Activated CD4-positive, alpha-beta T cell treated with anti-CD3 and anti-CD28 coated beads, Interleukin-2, Interleukin-4, amounts not matched to agents 100 ng/mL and 50 ng/mL, durations not matched to agents 16 hours and 8 hours (primary cell): ENCODE measurements around the gene GLYATL1B.
A peak's percentile ranks its signal among the peaks of the same experiment; 100 is the strongest.
"Not testable (repeated sequence)": the region's sequence is repeated elsewhere in the genome, so short reads cannot be mapped to it uniquely, and the experiment has no call there.

Source experiments
- DNase-seq: peaks from one replicate; pipeline ENCODE4 v3.0.0-alpha.2; 2020; ENCODE audit warnings: low spot score

GLYATL1B gene, protein sequence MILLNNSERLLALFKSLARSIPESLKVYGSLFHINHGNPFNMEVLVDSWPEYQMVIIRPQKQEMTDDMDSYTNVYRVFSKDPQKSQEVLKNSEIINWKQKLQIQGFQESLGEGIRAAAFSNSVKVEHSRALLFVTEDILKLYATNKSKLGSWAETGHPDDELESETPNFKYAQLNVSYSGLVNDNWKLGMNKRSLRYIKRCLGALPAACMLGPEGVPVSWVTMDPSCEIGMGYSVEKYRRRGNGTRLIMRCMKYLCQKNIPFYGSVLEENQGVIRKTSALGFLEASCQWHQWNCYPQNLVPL

DNA sequence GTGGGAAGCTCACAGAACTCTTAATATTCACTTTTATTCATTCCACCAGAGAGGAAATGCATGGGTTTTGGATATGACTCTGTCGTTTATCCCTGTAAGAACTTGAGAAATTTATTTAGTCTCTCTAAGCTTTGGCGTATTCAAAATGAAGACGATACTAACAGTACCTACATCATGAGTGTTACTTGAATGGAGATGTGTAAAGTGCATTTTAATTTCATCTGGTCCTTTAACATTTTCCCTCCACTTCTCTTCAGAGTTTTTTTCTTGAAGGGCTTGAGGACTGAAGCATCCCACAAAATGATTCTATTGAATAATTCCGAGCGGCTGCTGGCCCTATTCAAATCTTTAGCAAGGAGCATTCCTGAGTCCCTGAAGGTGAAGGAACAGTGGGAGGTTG lies at the start of gene GLYATL1B:
Gene GLYATL1B, plus strand, starts transcription at position 301 of the 400 bp plus-strand sequence. Its CDS starts 0 bp downstream, at position 301.
- DNase-seq: not testable (repeated sequence)

DNA sequence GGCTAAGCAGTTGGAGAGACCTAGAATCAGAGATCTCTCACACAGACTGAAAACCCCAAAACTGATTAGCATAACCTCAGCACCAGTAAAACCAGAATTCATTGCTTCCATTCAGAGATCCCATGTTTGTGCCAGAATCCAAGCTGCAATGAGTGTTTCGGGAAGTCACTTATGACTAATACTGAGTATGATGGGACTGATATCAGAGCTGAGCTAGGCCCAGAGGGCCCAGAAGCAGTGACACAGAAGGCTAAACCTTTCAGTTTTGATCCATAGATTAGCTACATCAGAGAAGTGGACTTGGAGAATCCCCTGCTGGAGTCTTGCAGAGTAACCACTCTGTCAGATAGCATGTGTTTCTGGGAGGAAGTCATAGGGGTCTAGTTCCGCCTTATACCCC lies 49.6 kb upstream of the GLYATL1B start:
- DNase-seq: not testable (repeated sequence)

DNA sequence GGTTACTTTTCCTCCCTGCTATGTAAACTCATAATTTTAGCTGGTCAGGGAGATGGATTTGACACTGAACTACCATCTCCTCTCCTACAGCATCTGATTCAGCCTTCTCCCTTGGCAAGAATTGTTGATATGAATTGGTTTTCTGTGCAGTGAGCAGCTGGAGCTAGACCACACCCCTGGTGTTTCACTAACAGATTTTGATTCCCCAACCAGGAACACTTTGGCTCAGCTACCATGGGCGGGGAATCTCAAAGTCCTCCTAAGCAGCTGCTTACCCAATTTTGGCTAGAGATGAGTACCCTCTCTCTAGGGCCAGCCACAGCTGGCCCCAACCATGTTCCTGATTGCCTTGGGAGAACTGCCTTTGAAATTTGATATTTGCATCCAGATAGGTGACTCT lies 48.7 kb upstream of the GLYATL1B start:
- not testable (repeated sequence) for DNase-seq

DNA sequence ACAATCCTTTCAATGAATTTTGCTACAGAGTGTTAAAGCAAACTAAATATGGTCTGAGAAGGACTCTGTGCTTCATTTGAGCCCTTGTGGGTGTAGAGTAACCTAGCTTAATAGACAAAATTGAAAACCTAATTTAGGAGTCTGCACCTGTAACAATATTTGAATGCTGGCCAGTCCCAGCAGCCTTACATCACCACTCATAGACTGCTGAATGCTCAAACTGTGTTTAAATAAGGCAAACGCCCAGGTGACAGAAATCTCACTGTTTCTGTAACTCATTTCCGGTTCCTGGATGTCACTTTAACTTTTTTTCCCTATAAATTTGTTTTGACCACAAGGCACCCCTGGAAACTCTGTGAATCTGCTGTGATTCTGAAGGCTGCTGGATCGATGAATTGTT lies 45.5 kb upstream of the GLYATL1B start:
- no peak for DNase-seq

DNA sequence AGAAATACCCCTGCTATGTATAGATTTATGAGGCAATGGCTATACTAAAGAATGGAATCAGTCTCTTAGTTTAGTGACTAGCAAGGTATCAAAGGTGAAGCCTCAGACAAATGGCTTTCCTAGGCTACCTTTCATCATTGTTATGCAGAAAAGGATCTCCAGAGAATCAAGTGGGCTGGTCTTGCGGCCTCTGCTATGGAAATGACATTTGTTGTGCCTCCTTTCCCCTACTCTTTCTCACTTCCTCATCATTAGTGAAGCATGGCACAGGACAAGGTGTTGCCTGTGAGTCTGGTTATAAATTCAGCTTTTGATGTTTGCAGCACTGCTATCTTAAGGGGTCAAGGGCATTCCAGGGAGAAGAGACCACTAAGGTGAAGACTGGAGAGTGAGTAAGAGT lies 34.7 kb upstream of the GLYATL1B start:
- DNase-seq: not testable (repeated sequence)

DNA sequence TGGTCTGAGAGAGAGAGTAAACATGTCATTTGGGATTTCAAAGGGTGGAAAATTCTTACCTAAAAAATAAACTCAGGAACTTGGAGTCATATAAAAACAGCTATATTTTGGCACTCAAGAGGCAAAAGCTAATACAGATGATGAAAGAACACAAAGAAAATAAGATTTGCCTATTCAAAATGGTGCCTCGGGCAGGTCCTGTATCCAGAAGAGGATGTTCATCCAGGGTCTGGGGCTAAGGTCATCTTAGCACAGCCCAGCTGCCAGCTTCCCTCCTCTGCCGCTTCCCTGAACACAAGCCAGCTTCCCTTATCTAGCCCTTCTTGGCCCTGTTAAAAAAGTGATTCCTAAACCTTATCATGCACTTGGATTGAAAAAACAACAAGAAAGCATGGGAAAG lies 33.8 kb upstream of the GLYATL1B start:
- DNase-seq: not testable (repeated sequence)

DNA sequence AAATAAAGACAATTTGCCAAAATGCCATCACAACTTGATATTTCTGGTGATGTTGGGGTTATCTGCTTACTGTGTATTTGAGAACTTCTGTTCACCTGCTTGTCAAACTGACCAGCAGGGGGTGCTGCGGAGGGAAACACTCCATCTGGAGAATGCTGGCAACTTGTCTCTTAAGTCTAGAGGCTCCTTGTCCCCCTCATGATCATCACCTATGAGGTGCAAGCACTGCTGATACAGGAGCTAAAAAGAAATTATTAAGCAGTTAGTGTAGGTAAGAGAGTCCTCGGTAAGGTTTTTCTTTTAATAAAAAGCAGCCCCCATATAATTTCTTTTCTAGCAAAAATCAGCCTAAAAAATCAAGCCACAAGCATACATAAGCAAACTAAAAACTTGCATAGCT lies 32.7 kb upstream of the GLYATL1B start:
- DNase-seq: peak; percentile 73

DNA sequence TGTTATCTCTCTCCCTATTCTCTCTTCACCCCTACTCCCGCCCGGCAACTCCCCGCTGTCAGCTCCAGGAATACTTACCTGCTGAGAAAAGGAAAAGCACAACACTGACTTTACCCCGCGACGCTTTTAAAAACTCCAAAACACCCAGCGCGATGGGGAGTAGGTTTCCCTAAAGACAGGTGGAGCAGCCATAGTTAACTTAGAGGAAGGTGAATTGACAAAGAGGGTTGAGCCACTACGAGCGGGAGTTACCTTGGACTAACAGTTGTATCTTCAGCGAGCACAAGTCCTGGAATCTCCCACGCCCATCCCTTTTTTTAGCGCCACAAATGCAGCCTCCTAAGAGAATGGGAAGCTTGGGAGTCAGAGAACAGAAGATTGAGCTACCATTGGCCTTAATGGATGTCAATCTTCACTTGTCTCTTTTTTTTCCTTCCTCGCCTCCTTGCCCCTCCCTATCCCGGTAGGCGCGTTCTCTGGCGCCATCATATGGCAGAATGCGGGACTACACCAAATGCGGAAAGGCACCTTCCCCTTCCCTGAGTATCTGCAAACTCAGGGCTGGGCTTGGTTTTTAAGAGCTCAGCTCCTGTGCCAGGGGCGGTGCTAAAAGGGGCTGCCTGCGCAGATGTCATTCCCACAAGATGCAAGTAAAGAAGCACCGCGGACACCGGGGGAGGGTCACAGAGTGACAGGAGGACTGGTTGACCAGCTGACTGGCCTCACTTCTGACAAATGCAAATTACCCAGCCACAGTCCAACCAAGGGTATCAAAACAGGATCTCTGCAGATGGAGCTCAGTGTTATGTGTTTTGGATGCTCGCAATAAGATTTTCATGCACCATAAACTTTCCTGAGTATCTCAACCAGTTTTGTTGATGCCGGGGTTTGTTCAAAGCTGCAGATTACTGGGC lies 27.7 kb upstream of the GLYATL1B start:
- DNase-seq: peak; percentile 87

DNA sequence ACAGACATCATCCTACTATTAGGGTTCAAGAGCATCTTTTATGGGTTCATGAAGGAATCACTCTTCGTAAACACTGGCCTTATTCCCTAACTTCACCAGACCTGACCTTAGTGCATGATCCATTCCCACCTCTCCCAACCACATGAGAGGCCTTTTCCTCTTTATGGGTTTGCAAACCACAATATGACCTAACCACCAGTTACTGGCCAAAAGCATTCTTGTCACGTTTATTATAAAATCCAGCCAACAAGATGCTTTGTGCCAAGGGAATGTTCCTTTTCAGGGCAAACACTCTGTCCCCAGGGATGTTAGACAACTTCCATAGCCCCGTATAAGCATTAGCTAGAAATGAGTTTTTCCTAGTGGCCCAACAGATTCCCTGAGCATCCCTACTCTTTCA lies 26.0 kb upstream of the GLYATL1B start:
- DNase-seq: not testable (repeated sequence)

DNA sequence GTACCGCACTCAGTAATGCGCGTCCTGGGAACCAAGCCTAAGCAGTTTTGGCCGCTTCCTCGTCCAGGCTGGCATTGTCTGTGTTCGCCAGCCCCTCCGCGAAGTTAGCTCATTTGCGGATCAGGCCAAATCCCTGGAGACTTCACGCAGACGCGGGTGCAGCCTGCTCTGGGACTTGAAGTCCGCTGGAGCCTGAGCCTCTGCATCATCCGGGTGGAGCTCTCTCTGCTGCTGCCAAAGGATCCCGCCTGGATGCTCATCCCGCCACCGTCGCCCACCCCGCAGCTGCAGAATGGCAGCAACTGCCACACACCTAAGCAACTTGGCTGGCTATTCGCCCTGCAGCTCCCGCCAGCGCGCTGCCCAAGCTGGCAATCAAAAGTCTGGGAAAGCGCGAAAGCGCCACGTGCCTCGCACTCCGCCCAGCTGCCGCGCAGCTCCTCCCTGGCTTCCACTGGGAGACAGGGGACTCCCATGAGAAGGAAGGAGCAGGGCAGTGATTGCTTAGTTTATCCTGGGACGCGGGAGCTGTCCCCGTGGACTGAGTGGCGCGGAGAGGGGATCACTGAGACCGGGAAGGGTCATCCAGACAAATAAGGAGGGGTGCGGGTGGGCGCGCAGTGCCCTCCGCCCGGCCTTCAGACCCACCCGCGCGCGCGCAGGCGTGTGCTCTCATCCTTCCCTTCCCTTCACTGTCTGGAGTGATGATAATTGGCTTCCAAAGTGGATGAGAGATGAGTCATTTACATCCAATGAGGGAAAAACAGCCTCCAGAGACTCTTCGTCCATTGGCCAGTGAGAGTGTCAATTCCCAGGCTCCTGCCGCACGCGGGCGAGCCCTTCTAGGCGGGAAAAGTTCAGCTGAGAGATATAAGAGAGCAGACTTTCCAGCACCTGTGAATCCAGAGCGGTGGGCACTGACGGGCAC lies 23.2 kb upstream of the GLYATL1B start:
- no peak for DNase-seq

DNA sequence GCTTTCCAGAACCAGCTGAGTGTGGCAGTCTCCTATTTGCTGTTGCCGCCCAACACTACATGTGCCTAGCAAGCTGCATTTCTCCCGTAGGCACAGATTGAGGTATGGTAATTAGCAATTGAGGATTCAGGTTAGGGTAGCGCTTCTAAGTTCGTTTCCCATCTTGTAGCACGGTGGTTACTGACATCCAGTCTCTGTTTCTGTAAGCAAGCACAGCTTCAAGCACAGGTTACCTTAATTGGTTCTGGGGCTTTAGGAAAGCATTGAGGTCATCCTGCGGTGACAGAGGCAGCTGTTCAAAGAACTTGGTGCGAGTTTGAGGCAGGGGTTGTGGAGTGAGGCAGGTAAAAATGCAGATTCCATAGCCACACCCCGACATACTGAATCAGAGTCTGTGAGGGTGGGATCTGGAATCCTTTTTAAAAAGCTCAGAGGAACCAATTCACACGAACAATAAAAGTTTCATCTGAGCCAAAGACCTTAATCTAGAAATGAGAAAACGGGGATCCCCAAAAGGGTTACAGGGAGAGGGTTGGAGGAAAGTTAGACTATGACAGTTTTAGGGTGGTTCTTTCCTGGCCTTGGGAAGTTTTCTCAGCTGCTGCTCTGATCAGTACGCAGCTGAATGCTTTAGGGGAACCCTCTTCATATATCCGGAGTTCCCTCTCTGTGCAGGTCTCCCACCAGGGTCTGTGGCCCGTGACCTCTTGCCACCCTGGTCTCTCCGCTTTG lies 21.9 kb upstream of the GLYATL1B start:
- DNase-seq: not testable (repeated sequence)

DNA sequence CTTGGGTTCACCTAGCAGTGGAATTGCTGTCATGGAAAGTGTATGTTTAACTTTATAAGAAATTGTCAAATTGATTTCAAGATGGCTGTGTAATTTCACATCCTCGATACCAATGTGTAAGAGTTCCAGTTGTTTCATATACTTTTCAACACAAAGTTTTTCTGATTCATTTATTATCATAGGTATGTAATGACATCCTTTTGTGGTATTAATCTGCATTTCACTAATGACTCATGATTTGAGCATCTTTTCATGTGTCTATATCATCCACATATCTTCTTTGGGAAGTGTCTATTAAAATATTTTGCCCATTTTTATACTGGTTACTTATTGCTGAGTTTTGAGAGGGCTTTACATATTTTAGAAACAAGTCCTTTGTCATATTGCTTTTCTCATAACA lies 17.0 kb upstream of the GLYATL1B start:
- DNase-seq: no peak

DNA sequence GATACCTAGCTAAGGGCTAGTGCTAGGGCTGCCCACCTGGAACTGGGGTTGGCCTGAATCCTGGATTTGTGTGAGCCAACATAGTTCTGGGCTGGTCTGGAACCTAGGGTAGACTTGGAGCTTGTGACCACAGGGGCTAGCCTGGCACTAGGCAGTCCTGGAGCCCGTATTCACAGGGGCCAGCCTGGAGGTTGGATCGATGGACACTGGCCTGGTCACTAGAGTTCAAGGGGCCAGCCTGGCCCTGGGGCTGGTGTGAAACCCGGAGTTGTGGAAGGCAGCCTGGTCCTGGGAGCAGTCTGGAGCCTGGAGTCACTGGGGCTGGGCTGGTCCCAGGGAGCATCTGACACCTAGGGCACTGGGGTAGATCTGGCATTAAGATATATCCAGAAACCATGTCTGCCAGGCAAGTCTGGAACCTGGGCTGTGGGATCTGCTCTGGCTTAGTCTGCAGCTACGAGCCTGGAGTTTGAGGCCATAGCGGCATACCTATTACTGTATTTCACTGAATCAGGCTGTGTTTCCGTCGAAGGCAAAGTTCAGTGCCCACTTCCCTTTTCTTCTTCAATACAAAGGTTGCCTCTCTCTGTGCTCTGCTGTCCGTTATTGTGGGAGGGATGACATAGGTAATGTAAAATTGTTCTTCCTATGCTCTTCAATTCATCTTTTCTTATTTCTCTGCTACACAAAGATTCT lies 9.1 kb upstream of the GLYATL1B start:
- no peak for DNase-seq

DNA sequence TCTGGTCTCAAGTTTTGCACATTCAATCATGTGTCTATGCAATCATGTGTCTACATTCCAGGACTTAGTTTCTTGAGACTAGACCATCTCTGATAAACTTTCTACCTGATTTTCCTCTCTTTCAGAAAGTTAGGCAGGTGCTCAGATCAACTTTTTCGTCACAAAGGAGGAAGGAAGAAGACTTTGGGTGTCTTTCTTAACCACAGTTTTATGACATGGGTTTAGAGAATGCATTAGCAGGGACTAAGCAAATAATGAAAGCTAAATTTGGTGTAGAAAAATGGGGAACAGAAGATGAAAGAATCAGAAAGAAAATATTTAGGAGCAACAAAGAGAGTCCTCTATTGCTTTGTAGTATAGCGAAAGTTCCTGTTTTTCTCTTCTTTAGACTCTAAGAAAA lies 7.7 kb upstream of the GLYATL1B start:
- DNase-seq: no peak

DNA sequence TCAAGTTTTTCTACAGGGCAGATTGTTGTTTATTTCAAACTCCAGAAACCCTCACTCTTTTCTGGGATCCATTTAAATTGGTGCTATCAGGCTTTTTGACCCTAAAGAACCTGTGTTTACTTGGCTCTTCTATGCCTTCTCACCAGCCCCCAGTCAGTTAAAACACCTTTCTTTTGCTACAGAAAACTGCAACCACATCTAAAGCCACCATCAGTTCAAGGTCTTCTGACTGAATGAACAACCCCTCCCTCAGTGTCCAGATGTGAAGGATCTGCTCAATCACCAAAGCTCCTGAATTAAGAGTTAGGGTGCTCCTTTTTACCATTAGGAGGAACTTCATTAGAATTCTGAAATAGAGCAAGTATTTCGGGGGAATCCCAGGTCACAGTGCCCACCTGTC lies 7.0 kb upstream of the GLYATL1B start:
- DNase-seq: no peak

DNA sequence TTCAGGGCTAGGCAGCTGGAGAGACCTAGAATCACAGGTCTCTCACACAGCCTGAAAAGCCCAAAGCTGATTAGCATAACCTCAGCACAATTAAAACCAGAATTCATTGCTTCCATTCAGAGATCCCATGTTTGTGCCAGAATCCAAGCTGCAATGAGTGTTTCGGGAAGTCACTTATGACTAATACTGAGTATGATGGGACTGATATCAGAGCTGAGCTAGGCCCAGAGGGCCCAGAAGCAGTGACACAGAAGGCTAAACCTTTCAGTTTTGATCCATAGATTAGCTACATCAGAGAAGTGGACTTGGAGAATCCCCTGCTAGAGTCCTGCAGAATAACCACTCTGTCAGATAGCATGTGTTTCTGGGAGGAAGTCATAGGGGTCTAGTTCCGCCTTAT lies 5.7 kb upstream of the GLYATL1B start:
- DNase-seq: not testable (repeated sequence)

DNA sequence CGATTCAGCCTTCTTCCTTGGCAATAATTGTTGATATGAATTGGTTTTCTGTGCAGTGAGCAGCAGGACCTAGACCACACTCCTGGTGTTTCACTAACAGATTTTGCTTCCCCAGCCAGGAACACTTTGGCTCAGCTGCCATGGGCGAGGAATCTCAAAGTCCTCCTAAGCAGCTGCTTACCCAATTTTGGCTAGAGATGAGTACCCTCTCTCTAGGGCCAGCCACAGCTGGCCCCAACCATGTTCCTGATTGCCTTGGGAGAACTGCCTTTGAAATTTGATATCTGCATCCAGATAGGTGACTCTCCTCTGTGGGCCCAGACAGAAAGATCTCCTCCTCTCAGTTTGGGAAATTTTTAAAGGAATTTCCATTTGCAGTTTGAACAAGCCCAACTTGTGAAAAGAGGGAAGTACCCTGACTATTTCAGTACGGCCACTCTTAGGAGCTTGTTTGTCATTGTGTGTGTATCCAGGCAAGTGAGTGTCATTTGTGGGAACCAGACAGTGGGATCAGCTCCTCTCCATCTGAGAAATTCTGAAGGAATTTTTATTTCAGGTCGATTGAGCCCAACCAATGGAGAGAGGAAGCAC lies 4.6 kb upstream of the GLYATL1B start:
- DNase-seq: not testable (repeated sequence)

DNA sequence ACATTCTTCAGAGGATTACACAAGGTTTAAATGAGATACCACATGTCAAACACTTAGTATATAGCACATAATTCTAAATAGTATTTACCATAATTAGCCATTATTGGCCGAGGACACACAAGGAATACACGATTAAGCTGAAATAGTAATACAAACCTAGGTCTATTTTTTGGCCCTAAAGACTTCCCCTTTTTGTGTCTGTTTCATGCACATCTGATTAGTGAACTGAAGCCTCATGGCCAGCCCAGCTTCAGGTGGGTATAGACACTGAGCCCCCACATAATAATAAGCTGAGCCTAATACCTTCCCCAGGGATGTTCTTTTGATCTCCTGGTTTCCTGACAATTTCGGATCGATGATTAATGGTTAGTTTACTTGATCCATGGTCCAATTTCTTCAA lies 2.1 kb downstream of the GLYATL1B start:
- DNase-seq: no peak

DNA sequence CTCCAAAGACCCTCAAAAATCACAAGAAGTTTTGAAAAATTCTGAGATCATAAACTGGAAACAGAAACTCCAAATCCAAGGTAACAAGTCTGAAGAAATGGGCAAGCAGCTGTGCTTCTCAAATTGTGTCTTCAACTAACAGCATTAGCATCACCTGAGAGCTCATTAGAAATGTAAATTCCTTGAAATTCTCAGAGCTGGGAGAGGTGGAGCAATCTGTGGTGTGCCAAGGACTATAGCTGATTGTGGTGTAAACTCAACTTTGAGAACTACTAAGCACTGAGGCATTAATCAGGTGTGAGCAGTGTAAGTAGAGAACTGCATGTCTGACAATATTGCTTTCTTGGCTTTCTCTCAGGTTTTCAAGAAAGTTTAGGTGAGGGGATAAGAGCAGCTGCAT lies 7.5 kb downstream of the GLYATL1B start:
- DNase-seq: not testable (repeated sequence)

DNA sequence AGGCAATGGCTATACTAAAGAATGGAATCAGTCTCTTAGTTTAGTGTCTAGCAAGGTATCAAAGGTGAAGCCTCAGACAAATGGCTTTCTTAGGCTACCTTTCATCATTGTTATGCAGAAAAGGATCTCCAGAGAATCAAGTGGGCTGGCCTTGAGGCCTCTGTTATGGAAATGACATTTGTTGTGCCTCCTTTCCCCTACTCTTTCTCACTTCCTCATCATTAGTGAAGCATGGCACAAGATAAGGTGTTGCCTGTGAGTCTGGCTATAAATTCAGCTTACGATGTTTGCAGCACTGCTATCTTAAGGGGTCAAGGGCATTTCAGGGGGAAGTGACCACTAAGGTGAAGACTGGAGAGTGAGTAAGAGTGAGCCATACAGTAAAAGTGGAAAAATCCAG lies 9.1 kb downstream of the GLYATL1B start:
- DNase-seq: not testable (repeated sequence)
